Stimulated activated CD4-positive, alpha-beta T cell treated with anti-CD3 and anti-CD28 coated beads, Interleukin-12 subunit alpha, Interleukin-12 subunit beta, amount 100 ng/mL, for 48 hours (primary cell): ENCODE measurements around the gene RERE.
"Not testable (repeated sequence)": the region's sequence is repeated elsewhere in the genome, so short reads cannot be mapped to it uniquely, and the experiment has no call there.

ENCODE experiments used
- DNase-seq, 3 donors: peaks; one replicate each; pipeline ENCODE4 v3.0.0-alpha.2; 2020; ENCODE audit warnings: low read depth in 2 of 3, low spot score in 1 of 3

The RERE gene

GRCh38 chr1:8695442-8695841 is 122.0 kb downstream of the RERE start:
- DNase-seq: not testable (repeated sequence)

DNA sequence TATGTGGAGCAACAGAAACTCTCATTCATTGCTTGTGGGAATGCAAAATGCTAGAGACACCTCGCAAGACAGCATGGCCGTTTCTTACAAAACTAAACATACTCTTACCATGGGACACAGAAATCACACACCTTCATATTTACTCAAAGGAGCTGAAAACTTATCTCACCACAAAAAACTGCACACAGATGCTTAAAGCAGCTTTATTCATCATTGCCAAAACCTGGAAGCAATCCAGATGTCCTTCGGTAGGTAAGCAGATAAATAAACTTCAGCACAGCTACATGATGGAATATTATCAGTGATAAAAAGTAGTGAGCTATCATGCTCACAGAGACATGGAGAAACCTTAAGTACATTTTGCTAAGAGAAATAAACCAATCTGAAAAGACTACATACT is 124.3 kb downstream of the RERE start:
- DNase-seq: no peak

- DNase-seq: no peak
These were observed 125.8 kb downstream of the RERE start for GRCh38 chr1:8691662-8692061.

DNA sequence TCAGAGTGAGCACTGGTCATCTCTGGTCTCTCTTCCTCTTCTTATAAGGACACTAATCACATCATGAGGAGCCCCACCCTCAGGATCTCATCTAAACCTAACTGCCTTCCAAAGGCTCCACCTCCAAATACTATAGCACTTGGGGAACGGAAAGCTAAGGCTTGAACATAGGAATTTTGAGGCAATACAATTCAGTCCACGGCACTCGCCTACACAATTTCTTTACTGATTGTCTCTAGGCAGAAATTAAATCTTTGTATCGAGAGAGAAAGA is 127.3 kb downstream of the RERE start:
- DNase-seq: no peak

GRCh38 chr1:8689431-8690252 is 127.8 kb downstream of the RERE start:
- no peak for DNase-seq

DNA sequence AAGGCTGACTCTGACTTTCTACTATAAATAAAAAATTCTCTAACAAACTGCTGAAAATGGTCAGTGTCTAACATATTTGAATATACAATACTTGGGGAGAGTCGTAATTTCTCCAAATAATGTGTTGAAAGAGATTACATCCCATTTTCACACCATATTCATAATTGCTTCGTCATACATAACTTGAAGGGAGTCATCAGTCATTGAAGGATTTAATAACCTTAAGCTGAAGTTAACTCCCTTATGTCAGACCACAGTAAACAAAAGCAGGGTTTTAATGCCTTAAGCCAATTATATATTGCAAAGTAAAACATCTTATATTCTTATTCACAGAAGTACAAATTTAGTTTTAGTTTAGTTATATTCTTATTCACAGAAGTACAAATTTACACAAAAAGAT is 129.9 kb downstream of the RERE start:
- DNase-seq: no peak

GRCh38 chr1:8687039-8687438 is 130.4 kb downstream of the RERE start:
- no peak for DNase-seq

- DNase-seq: no peak
These were observed 132.0 kb downstream of the RERE start for GRCh38 chr1:8685463-8685862.

- DNase-seq: no peak
These were observed 132.8 kb downstream of the RERE start for GRCh38 chr1:8684590-8684989.

DNA sequence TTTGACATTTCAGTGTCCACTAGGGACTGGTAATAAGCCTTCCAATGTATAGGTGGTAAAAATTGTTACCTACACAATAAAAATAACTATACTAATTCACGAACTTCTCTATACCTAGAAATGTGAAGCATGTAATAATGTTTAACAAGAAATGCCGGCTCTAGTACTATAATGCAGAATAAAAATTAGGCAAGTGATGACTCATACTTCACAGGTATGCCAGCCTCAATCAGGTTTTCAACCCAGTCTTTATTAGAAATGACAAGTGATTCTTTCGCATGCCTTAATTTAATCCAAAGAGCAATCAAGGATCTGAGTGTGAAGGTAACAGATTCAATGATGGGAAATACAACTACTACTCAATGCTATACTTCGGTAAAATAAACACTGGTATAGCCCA is 134.9 kb downstream of the RERE start:
- no peak for DNase-seq

- no peak for DNase-seq
These were observed 135.5 kb downstream of the RERE start for GRCh38 chr1:8681911-8682310.

DNA sequence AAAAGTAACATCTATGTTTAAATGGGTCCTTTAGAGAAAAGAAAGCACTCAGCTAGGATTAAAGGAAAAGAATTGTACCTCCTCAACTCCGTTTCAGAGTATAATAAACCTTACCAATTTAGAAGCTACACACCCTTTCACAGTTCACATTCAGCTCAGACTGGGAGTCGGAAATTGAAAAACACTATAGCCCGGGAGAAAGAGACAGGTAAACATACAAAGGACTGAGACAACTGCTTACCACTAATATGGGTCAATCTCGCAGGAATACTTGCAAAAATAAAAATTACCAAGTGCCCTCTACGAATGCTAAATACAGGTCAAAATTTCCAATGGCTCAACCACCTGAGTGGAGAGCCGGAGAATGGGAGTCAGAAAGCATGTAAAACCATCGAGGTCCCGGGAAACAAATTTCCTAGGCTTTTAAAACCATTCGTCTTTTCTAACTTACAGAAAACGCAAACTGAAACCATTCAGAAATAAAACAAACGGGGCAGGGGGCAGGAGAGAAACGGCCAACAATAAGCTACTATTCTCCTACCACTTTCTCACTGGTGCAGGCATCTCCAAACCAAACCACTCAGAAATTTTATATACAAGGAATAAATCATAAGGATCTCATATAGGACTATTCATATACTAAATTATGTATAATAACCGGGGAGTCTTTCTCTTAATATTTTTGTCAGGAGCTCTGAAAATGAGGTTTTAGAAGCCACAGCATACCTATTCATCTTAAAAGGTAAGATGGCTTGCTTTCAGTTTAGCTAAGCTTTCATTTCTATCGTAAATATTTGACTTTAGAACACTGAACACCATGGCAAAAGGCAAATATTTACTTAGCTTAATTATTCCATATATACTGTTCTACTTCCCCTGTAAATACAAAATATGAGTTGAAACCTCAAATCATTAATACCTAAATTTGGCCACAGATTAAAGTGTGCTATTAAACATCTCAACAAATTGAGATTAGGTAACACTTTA is 136.5 kb downstream of the RERE start:
- no peak for DNase-seq

- no peak for DNase-seq
These were observed 137.3 kb downstream of the RERE start for GRCh38 chr1:8679929-8680663.

- no peak for DNase-seq
These were observed 138.0 kb downstream of the RERE start for GRCh38 chr1:8679395-8679800.

GRCh38 chr1:8678673-8679394 is 138.6 kb downstream of the RERE start:
- DNase-seq: no peak

GRCh38 chr1:8677782-8678181 is 139.7 kb downstream of the RERE start:
- no peak for DNase-seq

GRCh38 chr1:8676813-8677212 is 140.6 kb downstream of the RERE start:
- DNase-seq: no peak

DNA sequence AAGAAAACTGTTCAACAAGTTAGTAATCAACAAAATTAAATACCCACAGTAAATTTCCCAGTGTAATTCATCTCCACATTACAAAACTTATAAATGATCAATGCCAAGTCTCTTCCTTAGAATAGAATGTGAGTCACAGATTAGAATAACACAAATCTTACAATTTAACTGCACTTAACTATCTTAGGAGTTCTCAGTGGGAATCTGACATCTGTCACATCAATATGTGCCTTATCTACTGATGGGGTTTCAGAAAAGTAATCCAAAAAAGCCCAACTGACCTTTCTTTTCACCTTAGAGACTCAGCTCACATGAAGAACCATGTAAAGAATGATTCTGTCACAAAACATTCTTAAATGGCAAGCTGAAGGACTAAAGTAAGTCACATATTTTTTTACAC is 141.4 kb downstream of the RERE start:
- DNase-seq: no peak

DNA sequence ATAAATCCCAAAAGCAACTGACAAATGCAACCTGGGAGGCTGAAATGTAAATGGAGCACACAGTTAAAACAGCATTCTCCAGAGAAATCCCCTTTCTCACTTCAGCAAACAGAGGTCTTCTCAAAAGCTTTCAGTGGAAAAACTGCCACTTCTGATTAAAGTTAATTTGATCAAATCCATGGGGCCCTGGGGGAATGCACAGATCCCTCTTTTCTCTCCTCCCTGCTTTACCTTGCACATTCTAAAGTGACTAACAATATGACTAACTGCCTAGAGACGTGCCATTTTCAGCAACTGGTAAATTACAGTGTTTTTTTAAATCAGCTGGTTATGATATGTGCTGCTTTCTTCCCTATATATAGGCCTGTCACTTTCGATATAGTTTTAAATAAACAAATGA is 142.5 kb downstream of the RERE start:
- no peak for DNase-seq

DNA sequence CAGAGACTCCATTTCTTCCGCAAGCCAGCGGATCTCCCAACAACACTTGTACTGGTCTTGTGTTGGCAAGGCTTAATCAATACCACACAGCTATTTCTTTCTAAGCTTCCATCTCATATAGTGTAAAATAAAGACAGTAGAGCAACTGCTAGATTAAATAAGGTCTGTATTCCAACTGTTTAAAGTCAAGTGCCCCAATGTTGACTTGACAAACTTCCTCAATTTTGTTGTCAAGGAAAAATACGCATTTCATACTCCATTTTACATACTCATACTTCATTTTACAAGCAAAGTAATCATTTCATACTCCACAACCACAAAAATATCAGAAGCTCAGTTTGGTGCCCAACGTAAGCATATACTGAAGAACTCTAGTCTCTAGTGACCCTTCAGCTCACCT is 143.0 kb downstream of the RERE start:
- no peak for DNase-seq

DNA sequence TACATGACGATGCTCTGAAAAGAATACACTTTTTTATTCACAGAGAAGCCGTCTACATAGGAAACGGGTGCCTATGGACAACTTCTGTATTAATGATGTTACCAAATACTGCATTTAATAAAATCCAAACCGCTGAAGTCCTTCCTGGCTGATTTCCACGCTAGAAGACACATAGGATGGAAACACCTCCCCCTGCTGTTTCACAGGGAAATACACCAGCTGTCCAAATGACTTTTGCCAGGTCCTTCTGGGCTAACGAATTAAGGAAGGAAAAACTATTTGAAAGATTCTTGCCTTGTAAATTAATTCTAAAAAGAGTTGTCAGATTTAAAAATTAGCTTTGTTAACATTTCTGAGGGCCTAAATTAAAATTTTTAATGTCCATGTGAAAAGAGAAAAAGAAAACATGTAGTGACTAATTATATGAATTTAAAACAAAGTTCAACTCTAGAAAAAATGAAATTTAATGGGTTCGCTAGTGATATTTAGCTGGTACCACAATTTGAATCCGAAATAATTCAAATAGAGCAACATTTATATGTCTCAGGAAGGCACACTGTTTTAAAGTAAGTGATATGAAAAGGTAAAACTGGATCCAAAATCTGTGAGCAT is 146.0 kb downstream of the RERE start:
- DNase-seq: no peak
